SU-DHL-6 (cell line): ENCODE results near the gene GAREM1.

Source experiments
- CTCF ChIP-seq: fragments of 200-600 bp; sonication (generic); IDR thresholded peaks from one replicate; pipeline ENCODE4 v1.5.1; 2017; ENCODE audit warnings: antibody characterized with exemption, mild to moderate bottlenecking, low read length, moderate library complexity; ENCODE audit not compliant: insufficient read depth, poor library complexity, severe bottlenecking
- EZH2phosphoT487 ChIP-seq: fragments of 200-600 bp; sonication (generic), shearing (Covaris generic); conservative IDR thresholded peaks from 2 replicates; pipeline ENCODE4 v1.6.1; 2018; ENCODE audit warnings: mild to moderate bottlenecking, antibody characterized with exemption, low read length, moderate library complexity, mixed read lengths

GRCh38 chr18:32300914-32301313 is 169.8 kb downstream of the GAREM1 start:
- no peak for TF ChIP-seq CTCF
- no peak for TF ChIP-seq EZH2phosphoT487
